Measurements from ENCODE around the gene FXYD6. TPM values are rescaled to one million over a fixed set of nuclear protein-coding genes. Genes with fewer than 3 reads are reported as not detected.

The FXYD6 gene
- total and polyA plus RNA-seq, 12 donors = 22.0 to 65.2 (median 36.1) TPM

GRCh38 chr11:117907276-117908108 lies 31.0 kb upstream of the FXYD6 start:
- peak; percentile 85 to 97 (median 92) for ATAC-seq
- intact Hi-C loops (cut with DNase I) = loop anchor here in 4 of 10 donors (5.0 to 10.0 kb wide), 3 partner anchors 35 to 65 kb away; no protein-coding TSS in a partner anchor

GRCh38 chr11:117906710-117907109 lies 30.3 kb upstream of the FXYD6 start:
- intact Hi-C loops (cut with DNase I) = loop anchor here in 4 of 10 donors (5.0 to 10.0 kb wide), 3 partner anchors 36 to 64 kb away; no protein-coding TSS in a partner anchor

More at GRCh38 chr11:117907276-117908108, 31.0 kb upstream of the FXYD6 start:
- peak; percentile 82 to 85 for DNase-seq
- 40 to 44% methylated on average over 24 of the region's 24 CpGs for WGBS, 2 donors
- peaks cover 0 to 8% (median 0%) of the 10 kb centered on the region in 7 donors for H3K27me3 ChIP-seq
- H3K4me3 ChIP-seq = no peak overlapping the region
- H3K4me1 ChIP-seq = peaks cover 0 to 14% (median 5%) of the 10 kb centered on the region in 9 donors
- no peaks in the 10 kb centered on the region for H3K36me3 ChIP-seq
- no peaks in the 10 kb centered on the region for H3K9me3 ChIP-seq
- no peak overlapping the region for H3K27ac ChIP-seq
- no peak for TF ChIP-seq CTCF (IDR thresholded peaks at IDR 0.05)

GRCh38 chr11:117906126-117906525 lies 29.7 kb upstream of the FXYD6 start:
- no peak for TF ChIP-seq CTCF (IDR thresholded peaks at IDR 0.05)
- H3K27me3 ChIP-seq = peaks cover 0 to 4% (median 0%) of the 10 kb centered on the region in 7 donors
- intact Hi-C loops (cut with DNase I) = loop anchor here in 4 of 10 donors (5.0 to 10.0 kb wide), 3 partner anchors 36 to 64 kb away; no protein-coding TSS in a partner anchor
- peaks cover 0 to 17% (median 5%) of the 10 kb centered on the region in 9 donors for H3K4me1 ChIP-seq
- DNase-seq (no peak), ATAC-seq (no peak)
- no peak overlapping the region for H3K27ac ChIP-seq
- no peaks in the 10 kb centered on the region for H3K36me3 ChIP-seq
- H3K4me3 ChIP-seq = no peak overlapping the region
- no peaks in the 10 kb centered on the region for H3K9me3 ChIP-seq
- 96 to 100% methylated on average over 2 of the region's 2 CpGs for WGBS, 2 donors

More at GRCh38 chr11:117906710-117907109, 30.3 kb upstream of the FXYD6 start:
- DNase-seq (no peak), ATAC-seq (no peak)
- Histone ChIP-seq H3K27ac (no peak overlapping the region), H3K36me3 (no peaks in the 10 kb centered on the region), H3K4me3 (no peak overlapping the region), H3K27me3 (peaks cover 0 to 8% (median 0%) of the 10 kb centered on the region in 7 donors), H3K4me1 (peaks cover 0 to 14% (median 5%) of the 10 kb centered on the region in 9 donors), H3K9me3 (no peaks in the 10 kb centered on the region)
- no peak for TF ChIP-seq CTCF (IDR thresholded peaks at IDR 0.05)
- WGBS, 2 donors = 85 to 86% methylated on average over 4 of the region's 4 CpGs

- no peak overlapping the region for H3K4me3 ChIP-seq
- no peak for ATAC-seq
- H3K4me1 ChIP-seq = peaks cover 0 to 22% (median 5%) of the 10 kb centered on the region in 9 donors
- no peaks in the 10 kb centered on the region for H3K9me3 ChIP-seq
- DNase-seq = no peak
- TF ChIP-seq CTCF (IDR thresholded peaks at IDR 0.05) = no peak
- no peak overlapping the region for H3K27ac ChIP-seq
- H3K36me3 ChIP-seq = no peaks in the 10 kb centered on the region
- intact Hi-C loops (cut with DNase I) = loop anchor here in 5 of 10 donors (2.0 to 10.0 kb wide), 5 partner anchors 37 to 63 kb away; no protein-coding TSS in a partner anchor
- peaks cover 0 to 4% (median 0%) of the 10 kb centered on the region in 7 donors for H3K27me3 ChIP-seq
- WGBS, 2 donors = 91 to 94% methylated on average over 4 of the region's 4 CpGs
These were observed 29.1 kb upstream of the FXYD6 start for GRCh38 chr11:117905524-117905923.

Data from heart right ventricle (tissue), 16 donors.